HEK293 (cell line): ENCODE measurements around the gene HAO2.

Source experiments
- AEBP2 ChIP-seq: fragments of 450-650 bp; formaldehyde crosslinking; IDR thresholded peaks from 2 replicates; pipeline ENCODE4 v1.5.1; 2016; ENCODE audit warnings: missing biosample characterization, missing genetic modification characterization, borderline replicate concordance
- ATF2 ChIP-seq: fragments of 450-650 bp; formaldehyde crosslinking; IDR thresholded peaks from 2 replicates; pipeline ENCODE4 v1.5.1; 2016; ENCODE audit warnings: missing biosample characterization, missing genetic modification characterization, low read depth
- CTCF ChIP-seq: fragments of 450-650 bp; formaldehyde crosslinking; IDR thresholded peaks from 2 replicates; pipeline ENCODE4 v1.5.1; 2016; ENCODE audit warnings: missing biosample characterization, missing genetic modification characterization
- EGR2 ChIP-seq: fragments of 450-650 bp; formaldehyde crosslinking; IDR thresholded peaks from 2 replicates; pipeline ENCODE4 v1.5.1; 2016; ENCODE audit warnings: low read depth, missing biosample characterization, missing genetic modification characterization
- REST ChIP-seq: fragments of 450-650 bp; formaldehyde crosslinking; IDR thresholded peaks from 2 replicates; pipeline ENCODE4 v1.5.1; 2016; ENCODE audit warnings: missing biosample characterization, missing genetic modification characterization
- SETDB1 ChIP-seq: IDR thresholded peaks from one replicate; pipeline ENCODE4 v1.6.1; 2017; ENCODE audit warnings: mild to moderate bottlenecking, low read length, moderate library complexity, mixed read lengths; ENCODE audit not compliant: insufficient read length
- ZBTB11 ChIP-seq: fragments of 450-650 bp; formaldehyde crosslinking; conservative IDR thresholded peaks from 2 replicates; pipeline ENCODE4 v1.5.1; 2016; ENCODE audit warnings: low read depth, missing biosample characterization, missing genetic modification characterization
- ZBTB20 ChIP-seq: fragments of 450-650 bp; formaldehyde crosslinking; IDR thresholded peaks from 2 replicates; pipeline ENCODE4 v1.5.1; 2016; ENCODE audit warnings: missing biosample characterization, missing genetic modification characterization
- ZFP3 ChIP-seq: fragments of 450-650 bp; formaldehyde crosslinking; IDR thresholded peaks from 2 replicates; pipeline ENCODE4 v1.5.1; 2016; ENCODE audit warnings: low read depth, missing biosample characterization, missing genetic modification characterization
- ZNF549 ChIP-seq: fragments of 450-650 bp; IDR thresholded peaks from 2 replicates; pipeline ENCODE4 v1.5.1; 2018; ENCODE audit warnings: missing biosample characterization, missing genetic modification characterization, mild to moderate bottlenecking, inconsistent platforms, moderate library complexity
- ZNF580 ChIP-seq: fragments of 450-650 bp; formaldehyde crosslinking; IDR thresholded peaks from 2 replicates; pipeline ENCODE4 v1.5.1; 2016; ENCODE audit warnings: missing biosample characterization, missing genetic modification characterization
- ZNF626 ChIP-seq: fragments of 450-650 bp; sonication (Bioruptor Pico); formaldehyde crosslinking; IDR thresholded peaks from 2 replicates; pipeline ENCODE4 v1.5.1; 2018; ENCODE audit warnings: missing biosample characterization, missing genetic modification characterization, inconsistent platforms
- ZNF629 ChIP-seq: fragments of 450-650 bp; formaldehyde crosslinking; IDR thresholded peaks from 2 replicates; pipeline ENCODE4 v1.5.1; 2017; ENCODE audit warnings: missing biosample characterization, missing genetic modification characterization
- ZSCAN16 ChIP-seq: fragments of 450-650 bp; formaldehyde crosslinking; IDR thresholded peaks from 2 replicates; pipeline ENCODE4 v1.5.1; 2016; ENCODE audit warnings: missing biosample characterization, missing genetic modification characterization

- TF ChIP-seq CTCF (tag by site-specific recombination) (no peak), REST (tag by site-specific recombination) (no peak), ZNF580 (tag by site-specific recombination) (no peak), ZNF629 (tag by site-specific recombination) (no peak), ZNF626 (tag by site-specific recombination) (no peak), ZSCAN16 (tag by site-specific recombination) (no peak), ZBTB11 (tag by site-specific recombination) (no peak), AEBP2 (tag by site-specific recombination) (no peak), EGR2 (tag by site-specific recombination) (no peak), SETDB1 (no peak), ATF2 (no peak), ZNF549 (tag by site-specific recombination) (no peak), ZBTB20 (tag by site-specific recombination) (no peak), ZFP3 (tag by site-specific recombination) (no peak)
These were observed 2.2 kb upstream of the HAO2 start for GRCh38 chr1:119366424-119366823.
